Adrenal gland (tissue), 5 donors: ENCODE measurements around the gene SYMPK.

Source experiments
- CTCF ChIP-seq, 6 experiments: fragments of 450-650 bp in 4 of 6; fragments of 200-600 bp in 2 of 6; sonication (generic) in 1 of 6; IDR thresholded peaks; 1 replicate in 5 of 6; 2 replicates in 1 of 6; pipeline versions ENCODE4 v1.5.1 to v1.8.0; 2016 to 2021; ENCODE audit warnings: antibody characterized with exemption in 6 of 6, mild to moderate bottlenecking in 2 of 6, moderate library complexity in 1 of 6
- POLR2A ChIP-seq, 2 donors: fragments of 450-650 bp; IDR thresholded peaks; one replicate each; pipeline ENCODE4 v1.6.1; 2017; ENCODE audit warnings: antibody characterized with exemption in 2 of 2, mild to moderate bottlenecking in 2 of 2, moderate library complexity in 1 of 2
- donor health status: DM: no; HTN: no; CAD: no.

- TF ChIP-seq CTCF (IDR thresholded peaks at IDR 0.05) (no peak), POLR2A (IDR thresholded peaks at IDR 0.05) (no peak)
Observed at GRCh38 chr19:45876411-45877197, 13.7 kb upstream of the SYMPK start.
